Lung (tissue), 16 donors: ENCODE results near the gene TOLLIP. TPM values are rescaled to one million over a fixed set of nuclear protein-coding genes. Genes with fewer than 3 reads are reported as not detected.
"Not testable (repeated sequence)": the region's sequence is repeated elsewhere in the genome, so short reads cannot be mapped to it uniquely, and the experiment has no call there.

ENCODE experiments used
- ATAC-seq: fragments of 200-7000 bp; cut with Tn5 transposase; one replicate; pipeline ENCODE4 v1.9.1; 2020; ENCODE audit warnings: moderate number of reproducible peaks; ENCODE audit not compliant: insufficient read depth, low FRiP score
- DNase-seq, 3 donors: peaks; one replicate each; pipeline ENCODE4 v3.0.0-alpha.2; 2013 to 2017
- H3K27ac ChIP-seq, 2 donors: one replicate each; pipeline ENCODE4 v1.5.1; 2013; ENCODE audit warnings: mild to moderate bottlenecking in 2 of 2, moderate library complexity in 2 of 2, control low read depth in 1 of 2, inconsistent platforms in 1 of 2, low read depth in 1 of 2, low read length in 1 of 2
- H3K27me3 ChIP-seq, 3 donors: one replicate each; pipeline ENCODE4 v1.5.1; 2013; ENCODE audit warnings: low read length in 2 of 3; ENCODE audit not compliant: control insufficient read depth in 3 of 3, insufficient read depth in 3 of 3
- H3K36me3 ChIP-seq, 4 donors: one replicate each; pipeline ENCODE4 v1.5.1; 2013; ENCODE audit warnings: low read length in 4 of 4, mild to moderate bottlenecking in 1 of 4, moderate library complexity in 1 of 4; ENCODE audit not compliant: control insufficient read depth in 4 of 4, insufficient read depth in 4 of 4
- H3K4me1 ChIP-seq, 5 donors: one replicate each; pipeline ENCODE4 v1.5.1; 2013; ENCODE audit warnings: low read length in 5 of 5, mild to moderate bottlenecking in 2 of 5, moderate library complexity in 1 of 5; ENCODE audit not compliant: control insufficient read depth in 5 of 5, insufficient read depth in 5 of 5
- H3K4me3 ChIP-seq: one replicate; pipeline ENCODE4 v1.5.1; 2013; ENCODE audit warnings: mild to moderate bottlenecking, control low read depth, moderate library complexity
- H3K9ac ChIP-seq, 2 donors: one replicate each; pipeline ENCODE4 v1.5.1; 2013; ENCODE audit warnings: low read length in 2 of 2, control low read depth in 1 of 2; ENCODE audit not compliant: insufficient read depth in 1 of 2
- H3K9me3 ChIP-seq, 4 donors: one replicate each; pipeline ENCODE4 v1.5.1; 2013; ENCODE audit warnings: low read length in 3 of 4, mild to moderate bottlenecking in 1 of 4, moderate library complexity in 1 of 4; ENCODE audit not compliant: control insufficient read depth in 4 of 4, insufficient read depth in 3 of 4
- CTCF ChIP-seq: IDR thresholded peaks from 2 replicates; pipeline ENCODE4 v1.5.1; 2012; ENCODE audit warnings: mild to moderate bottlenecking; ENCODE audit errors: control extremely low read depth, extremely low read depth
- WGBS, 2 donors: extraction: QIAGEN DNeasy Blood & Tissue Kit; methylation state at CpG; one replicate each; pipeline ENCODE4 v1.1.7; 2013; 5-methylcytosine and 5-hydroxymethylcytosine counted together
- long read RNA-seq, 5 donors: transcript quantifications; one replicate each; lab custom pipeline, GENCODE V29; 2026
- polyA plus RNA-seq, 2 donors: library from polyadenylated mRNA; stranded (reverse); fragments of 200-250 nt; gene quantifications; one replicate each; pipeline ENCODE4 v1.2.1, GENCODE V29; 2013
- total RNA-seq, 2 donors: library from RNA; depleted of rRNA in 1 of 2; stranded (reverse); fragments of >200 nt in 1 of 2; gene quantifications; one replicate each; pipeline ENCODE4 v1.2.1, GENCODE V29; 2014 to 2021
- donor health status: control.
- donor health status: control.
- donor health status: Bipolar disorder and iron deficiency.
- donor health status: healthy.
- donor health status: DM: yes; HTN: yes; CAD: no.

Gene TOLLIP
- total RNA-seq (10 to 100 TPM; 26.9 to 79.4 TPM), polyA plus RNA-seq (10 to 100 TPM; 39.2 to 47.7 TPM)
- long read RNA-seq, donor 1, transcript TOLLIP-202 (6 exons, 3,617 nt): major isoform, 27 of 29 reads
- long read RNA-seq, donor 1, partial matches to known transcripts: 0 of 29 reads
- long read RNA-seq, donor 1, other reads (novel, unspliced or antisense): 0 of 29 reads
- long read RNA-seq, donor 2, transcript TOLLIP-202 (6 exons, 3,617 nt): major isoform, 5 of 6 reads
- long read RNA-seq, donor 2, partial matches to known transcripts: 0 of 6 reads
- long read RNA-seq, donor 2, other reads (novel, unspliced or antisense): 0 of 6 reads
- long read RNA-seq, donor 3, transcript TOLLIP-202 (6 exons, 3,617 nt): major isoform, 10 of 10 reads
- long read RNA-seq, donor 3, partial matches to known transcripts: 0 of 10 reads
- long read RNA-seq, donor 3, other reads (novel, unspliced or antisense): 0 of 10 reads
- long read RNA-seq, donor 4, transcript TOLLIP-202 (6 exons, 3,617 nt): major isoform, 9 of 13 reads
- long read RNA-seq, donor 4, partial matches to known transcripts: 0 of 13 reads
- long read RNA-seq, donor 4, other reads (novel, unspliced or antisense): 0 of 13 reads
- long read RNA-seq, donor 5, transcript TOLLIP-202 (6 exons, 3,617 nt): major isoform, 16 of 20 reads
- long read RNA-seq, donor 5, partial matches to known transcripts: 0 of 20 reads
- long read RNA-seq, donor 5, other reads (novel, unspliced or antisense): 0 of 20 reads

GRCh38 chr11:1309498-1310317, at the start of gene TOLLIP:
TOLLIP (minus strand) TSS chr11:1309632; CDS start chr11:1309498, 134 bp downstream.
- TF ChIP-seq CTCF: peak; percentile 34
- H3K36me3 ChIP-seq: peaks cover 0 to 4% (median 0%) of the 10 kb centered on the region in 4 donors
- 2 to 5% methylated on average over 66 to 97 of the region's 97 CpGs for WGBS, 2 donors
- peaks cover 3 to 30% (median 21%) of the 10 kb centered on the region in 5 donors for H3K4me1 ChIP-seq
- DNase-seq (peak; percentile 97 to 98 (median 97)), ATAC-seq (peak; percentile 92)
- H3K27ac ChIP-seq: peak within 1 kb of the TSS; percentile 95
- H3K27me3 ChIP-seq: no peaks in the 10 kb centered on the region
- peak within 1 kb of the TSS; percentile 37 to 85 for H3K9ac ChIP-seq
- H3K9me3 ChIP-seq: peaks cover 0 to 9% (median 0%) of the 10 kb centered on the region in 4 donors
- H3K4me3 ChIP-seq: peak within 1 kb of the TSS; percentile 87

- not testable (repeated sequence) for H3K4me1 ChIP-seq, DNase-seq, H3K27me3 ChIP-seq, ATAC-seq, H3K27ac ChIP-seq, H3K9me3 ChIP-seq, H3K9ac ChIP-seq, H3K36me3 ChIP-seq, H3K4me3 ChIP-seq
- WGBS, 2 donors: 89 to 93% methylated on average over 17 of the region's 17 CpGs
These were observed 49.5 kb upstream of the TOLLIP start for GRCh38 chr11:1358931-1359330.

- Histone ChIP-seq H3K9ac (no peak overlapping the region), H3K9me3 (peaks cover 0 to under 1% (median 0%) of the 10 kb centered on the region in 4 donors), H3K27ac (no peak overlapping the region), H3K4me3 (no peak overlapping the region), H3K4me1 (peaks cover 0 to 5% (median 0%) of the 10 kb centered on the region in 5 donors), H3K27me3 (no peaks in the 10 kb centered on the region), H3K36me3 (no peaks in the 10 kb centered on the region)
- TF ChIP-seq CTCF: no peak
- DNase-seq (peak; percentile 73 to 83 (median 81)), ATAC-seq (no peak)
- 39 to 59% methylated on average over 16 of the region's 16 CpGs for WGBS, 2 donors
These were observed 48.9 kb upstream of the TOLLIP start for GRCh38 chr11:1358286-1358685.
